ENCODE measurements around the gene PTPRU.

Gene PTPRU

GRCh38 chr1:29371332-29371731 lies 135.0 kb downstream of the PTPRU start:
- H3K9ac ChIP-seq (ENCODE audit: low read depth, low read length) = no peak overlapping the region
- H3K9me3 ChIP-seq (ENCODE audit: control insufficient read depth, insufficient read depth, low read length) = 0 out of 2 replicates have a peak, but pooled peaks cover 6% of the 10 kb centered on the region
- H3K27me3 ChIP-seq (ENCODE audit: control insufficient read depth, insufficient read depth, low read length) = no peaks in the 10 kb centered on the region
- no peaks in the 10 kb centered on the region for H3K4me1 ChIP-seq (ENCODE audit: control insufficient read depth, insufficient read depth, low read length)
- no peak overlapping the region for H3K4me3 ChIP-seq (ENCODE audit: low read depth, low read length)
- no peak overlapping the region for H3K27ac ChIP-seq (ENCODE audit: low read depth, low read length)
- no peaks in the 10 kb centered on the region for H3K36me3 ChIP-seq (ENCODE audit: control insufficient read depth, insufficient read depth, low read length)

GRCh38 chr1:29372108-29372507 lies 135.8 kb downstream of the PTPRU start:
- Histone ChIP-seq H3K4me1 (ENCODE audit: control insufficient read depth, insufficient read depth, low read length) (no peaks in the 10 kb centered on the region), H3K36me3 (ENCODE audit: control insufficient read depth, insufficient read depth, low read length) (no peaks in the 10 kb centered on the region), H3K27ac (ENCODE audit: low read depth, low read length) (no peak overlapping the region), H3K4me3 (ENCODE audit: low read depth, low read length) (no peak overlapping the region), H3K9me3 (ENCODE audit: control insufficient read depth, insufficient read depth, low read length) (peaks cover 6% of the 10 kb centered on the region; the same call in 1 of the 2 replicates), H3K9ac (ENCODE audit: low read depth, low read length) (no peak overlapping the region), H3K27me3 (ENCODE audit: control insufficient read depth, insufficient read depth, low read length) (no peaks in the 10 kb centered on the region)
